SK-N-SH treated with all-trans-retinoic acid at 6 μM for 48 hours (cell line): ENCODE measurements around the gene EEF1AKMT3.
"Not testable (repeated sequence)": the region's sequence is repeated elsewhere in the genome, so short reads cannot be mapped to it uniquely, and the experiment has no call there.

Experiments
- ATAC-seq: fragments of 200-7000 bp; cut with Tn5 transposase; 3 replicates; pipeline ENCODE4 v1.9.1; 2020; ENCODE audit warnings: mild to moderate bottlenecking, moderate library complexity
- ARNTL ChIP-seq: fragments of 450-650 bp; formaldehyde crosslinking; IDR thresholded peaks from 2 replicates; pipeline ENCODE4 v1.5.0; 2020; ENCODE audit warnings: low read depth, mild to moderate bottlenecking, moderate library complexity, borderline replicate concordance
- BACH2 ChIP-seq: fragments of 250-450 bp; sonication (Bioruptor Pico); IDR thresholded peaks from 2 replicates; pipeline ENCODE4 v1.9.0; 2021; ENCODE audit warnings: mild to moderate bottlenecking, borderline replicate concordance
- CREB5 ChIP-seq: fragments of 250-450 bp; sonication (Bioruptor Pico); IDR thresholded peaks from 2 replicates; pipeline ENCODE4 v1.5.1; 2020; ENCODE audit warnings: low read depth, mild to moderate bottlenecking, moderate library complexity
- CSDC2 ChIP-seq: fragments of 250-450 bp; sonication (Bioruptor Pico); IDR thresholded peaks from 2 replicates; pipeline ENCODE4 v1.5.0; 2020; ENCODE audit warnings: mild to moderate bottlenecking, moderate library complexity
- ESRRG ChIP-seq: fragments of 250-450 bp; sonication (Bioruptor Pico); IDR thresholded peaks from 2 replicates; pipeline ENCODE4 v1.6.1; 2021; ENCODE audit warnings: mild to moderate bottlenecking
- GLIS3 ChIP-seq: fragments of 250-450 bp; sonication (Bioruptor Pico); IDR thresholded peaks from 2 replicates; pipeline ENCODE4 v1.5.0; 2020; ENCODE audit warnings: mild to moderate bottlenecking, moderate library complexity
- ISL1 ChIP-seq: fragments of 250-450 bp; sonication (Bioruptor Pico); IDR thresholded peaks from 2 replicates; pipeline ENCODE4 v2.1.2; 2022; ENCODE audit warnings: mild to moderate bottlenecking, moderate library complexity
- OSR1 ChIP-seq: fragments of 250-450 bp; sonication (Bioruptor Pico); IDR thresholded peaks from 2 replicates; pipeline ENCODE4 v1.8.0; 2022; ENCODE audit warnings: moderate library complexity, mild to moderate bottlenecking, inconsistent platforms
- PATZ1 ChIP-seq: fragments of 250-450 bp; sonication (Bioruptor Pico); IDR thresholded peaks from 2 replicates; pipeline ENCODE4 v1.8.0; 2020; ENCODE audit warnings: mild to moderate bottlenecking, moderate library complexity, borderline replicate concordance
- POU6F1 ChIP-seq: fragments of 250-450 bp; sonication (Bioruptor Pico); IDR thresholded peaks from 2 replicates; pipeline ENCODE4 v1.8.0; 2021; ENCODE audit warnings: low read depth, mild to moderate bottlenecking, moderate library complexity, borderline replicate concordance
- TCF4 ChIP-seq: fragments of 250-450 bp; sonication (Bioruptor Pico); IDR thresholded peaks from 2 replicates; pipeline ENCODE4 v1.8.0; 2021; ENCODE audit warnings: mild to moderate bottlenecking, moderate library complexity, borderline replicate concordance
- TOX ChIP-seq: fragments of 250-450 bp; sonication (Bioruptor Pico); IDR thresholded peaks from 2 replicates; pipeline ENCODE4 v1.8.0; 2021; ENCODE audit warnings: mild to moderate bottlenecking, moderate library complexity, borderline replicate concordance
- TSHZ2 ChIP-seq: fragments of 250-450 bp; sonication (Bioruptor Pico); IDR thresholded peaks from 2 replicates; pipeline ENCODE4 v1.5.0; 2020; ENCODE audit warnings: mild to moderate bottlenecking, moderate library complexity
- ZC3H10 ChIP-seq: fragments of 250-450 bp; sonication (Bioruptor Pico); IDR thresholded peaks from 2 replicates; pipeline ENCODE4 v1.5.1; 2021; ENCODE audit warnings: mild to moderate bottlenecking, moderate library complexity
- ZFP30 ChIP-seq: fragments of 450-650 bp; formaldehyde crosslinking; IDR thresholded peaks from 2 replicates; pipeline ENCODE4 v1.5.0; 2022; ENCODE audit warnings: mild to moderate bottlenecking, moderate library complexity
- ZNF565 ChIP-seq: fragments of 450-650 bp; formaldehyde crosslinking; conservative IDR thresholded peaks from 2 replicates; pipeline ENCODE4 v1.5.0; 2020; ENCODE audit warnings: low read depth, mild to moderate bottlenecking, moderate library complexity
- ZNF70 ChIP-seq: fragments of 450-650 bp; formaldehyde crosslinking; IDR thresholded peaks from 2 replicates; pipeline ENCODE4 v1.5.0; 2020; ENCODE audit warnings: mild to moderate bottlenecking, moderate library complexity
- ZNF8 ChIP-seq: fragments of 450-650 bp; formaldehyde crosslinking; IDR thresholded peaks from 2 replicates; pipeline ENCODE4 v1.5.0; 2020; ENCODE audit warnings: mild to moderate bottlenecking, moderate library complexity

The EEF1AKMT3 gene

DNA sequence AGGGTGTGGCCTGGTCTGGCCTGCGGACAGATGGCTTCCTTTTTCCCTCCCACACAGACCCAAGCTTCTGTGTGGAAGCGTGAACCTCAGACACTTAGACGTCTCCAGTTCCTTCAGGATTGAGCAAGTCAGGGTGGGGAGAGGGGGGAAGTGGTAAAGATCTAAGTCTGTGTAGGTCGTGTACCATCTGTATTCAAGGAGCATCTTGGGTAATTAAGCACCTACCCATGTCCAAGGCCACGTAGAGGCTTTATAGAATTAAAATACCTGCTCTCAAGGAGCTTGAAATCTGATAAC, 44.4 kb downstream of the EEF1AKMT3 start:
- ATAC-seq, result no peak
- TF ChIP-seq POU6F1 (CRISPR knock-in tag) (no peak), PATZ1 (CRISPR knock-in tag) (no peak), ZC3H10 (CRISPR knock-in tag) (no peak), ESRRG (CRISPR knock-in tag) (no peak), BACH2 (CRISPR knock-in tag) (no peak), TCF4 (CRISPR knock-in tag) (no peak), ARNTL (no peak), OSR1 (CRISPR knock-in tag) (no peak), CSDC2 (CRISPR knock-in tag) (no peak), ZNF8 (CRISPR knock-in tag) (no peak)

DNA sequence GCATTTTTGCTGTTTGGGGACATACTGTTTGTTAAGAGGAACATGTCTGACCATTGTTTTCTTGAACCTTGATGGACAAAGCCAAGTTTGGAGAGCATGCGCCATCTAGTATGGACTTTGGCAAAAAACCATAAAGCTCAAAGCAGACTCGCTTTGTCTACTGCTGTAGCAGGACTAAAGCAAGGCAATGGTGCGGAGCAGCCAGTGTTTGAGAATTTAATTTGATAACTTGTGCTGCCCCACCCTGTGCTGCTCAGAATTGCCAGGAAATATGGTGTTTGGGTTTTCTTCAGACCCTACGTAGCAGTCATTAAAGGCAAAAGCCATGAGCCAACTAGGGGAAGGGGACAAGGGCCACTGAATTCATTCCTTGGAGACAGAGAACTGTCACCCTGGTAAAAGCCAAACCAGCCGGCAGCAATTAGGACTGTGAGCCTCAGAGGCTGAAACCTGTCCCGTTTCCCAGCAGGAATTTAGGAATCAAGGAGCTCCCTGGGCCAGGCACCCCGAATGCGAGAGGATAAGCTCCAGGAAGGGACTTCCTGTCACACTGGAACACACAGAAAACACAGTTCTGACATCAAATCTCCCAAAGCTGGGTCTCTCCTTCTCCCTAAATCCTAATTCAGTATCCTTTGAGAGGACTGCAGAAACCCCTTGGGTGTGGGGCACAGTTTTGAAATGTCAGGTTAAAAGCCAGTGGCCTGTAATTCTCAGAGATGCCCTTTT, 45.0 kb downstream of the EEF1AKMT3 start:
- no peak for TF ChIP-seq ZFP30 (CRISPR knock-in tag)
- no peak for TF ChIP-seq TOX (CRISPR knock-in tag)
- no peak for TF ChIP-seq OSR1 (CRISPR knock-in tag)
- TF ChIP-seq ESRRG (CRISPR knock-in tag), result no peak
- TF ChIP-seq CSDC2 (CRISPR knock-in tag), result no peak
- ATAC-seq, result no peak

GRCh38 chr12:57817990-57818331, 45.5 kb downstream of the EEF1AKMT3 start:
- ATAC-seq, result not testable (repeated sequence)

- not testable (repeated sequence) for ATAC-seq
Measured at GRCh38 chr12:57820119-57820518, 47.7 kb downstream of the EEF1AKMT3 start.

- not testable (repeated sequence) for ATAC-seq
Measured at GRCh38 chr12:57821015-57821414, 48.6 kb downstream of the EEF1AKMT3 start.

GRCh38 chr12:57821474-57822214, 49.2 kb downstream of the EEF1AKMT3 start:
- TF ChIP-seq ESRRG (CRISPR knock-in tag) (no peak), ZC3H10 (CRISPR knock-in tag) (no peak), TCF4 (CRISPR knock-in tag) (no peak), ZNF70 (CRISPR knock-in tag) (no peak), GLIS3 (CRISPR knock-in tag) (no peak), ZFP30 (CRISPR knock-in tag) (no peak), CREB5 (CRISPR knock-in tag) (no peak), TOX (CRISPR knock-in tag) (no peak), PATZ1 (CRISPR knock-in tag) (no peak), ISL1 (no peak), TSHZ2 (CRISPR knock-in tag) (no peak), ZNF8 (CRISPR knock-in tag) (no peak), ZNF565 (CRISPR knock-in tag) (no peak), ARNTL (no peak)
- no peak for ATAC-seq
